Measurements from ENCODE around the gene DSCAM. TPM values are rescaled to one million over a fixed set of nuclear protein-coding genes. Genes with fewer than 3 reads are reported as not detected.

Gene DSCAM
- total RNA-seq, 1 donor = not detected

GRCh38 chr21:40800126-40800525, 46.8 kb downstream of the DSCAM start:
- no peak for DNase-seq (ENCODE audit: low read depth)
- no peak overlapping the region for H3K4me3 ChIP-seq (ENCODE audit: low read depth, low read length)
- TF ChIP-seq CTCF (IDR thresholded peaks at IDR 0.05; ENCODE audit: insufficient read depth, low read depth, low read length) = no peak

DNA sequence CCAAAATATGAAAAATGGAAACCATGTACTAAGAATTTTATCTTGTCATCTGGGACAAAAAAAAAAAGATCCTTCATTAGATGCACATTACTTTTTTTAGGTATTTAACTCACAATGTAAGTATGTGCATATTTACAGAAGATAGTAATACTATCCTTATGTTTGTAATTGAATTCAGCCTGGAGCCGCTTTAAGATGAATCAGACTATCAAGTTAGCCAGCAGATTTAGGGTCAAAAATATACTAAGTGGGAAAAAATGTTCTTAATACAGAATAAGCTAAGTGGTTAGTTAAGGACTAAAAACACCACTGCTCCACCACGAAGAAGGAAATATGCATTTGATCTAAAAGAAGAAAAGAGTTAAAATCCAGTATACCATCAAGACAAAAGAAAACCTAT, 49.1 kb downstream of the DSCAM start:
- no peak overlapping the region for H3K4me3 ChIP-seq (ENCODE audit: low read depth, low read length)
- no peak for DNase-seq (ENCODE audit: low read depth)
- no peak for TF ChIP-seq CTCF (IDR thresholded peaks at IDR 0.05; ENCODE audit: insufficient read depth, low read depth, low read length)

DNA sequence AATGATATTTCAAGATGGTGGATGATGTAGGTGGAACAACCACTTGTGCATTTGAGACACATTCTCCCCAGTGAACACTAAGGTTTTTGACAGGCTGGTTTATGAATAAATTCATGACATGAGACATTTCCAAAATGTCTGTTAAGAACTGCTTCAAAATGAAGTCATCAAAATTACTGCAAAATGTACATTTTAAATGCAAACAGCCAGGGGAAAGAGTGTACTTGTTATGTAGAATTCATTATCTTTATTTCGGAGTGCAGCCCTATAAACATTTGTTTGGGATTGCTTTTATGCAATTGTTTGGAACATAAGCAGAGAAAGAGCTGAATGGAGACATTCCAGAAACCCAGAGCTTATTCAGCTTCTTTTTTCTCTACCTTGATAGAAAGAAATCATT, 49.5 kb downstream of the DSCAM start:
- no peak for DNase-seq (ENCODE audit: low read depth)
- TF ChIP-seq CTCF (IDR thresholded peaks at IDR 0.05; ENCODE audit: insufficient read depth, low read depth, low read length) = no peak
- no peak overlapping the region for H3K4me3 ChIP-seq (ENCODE audit: low read depth, low read length)

DNA sequence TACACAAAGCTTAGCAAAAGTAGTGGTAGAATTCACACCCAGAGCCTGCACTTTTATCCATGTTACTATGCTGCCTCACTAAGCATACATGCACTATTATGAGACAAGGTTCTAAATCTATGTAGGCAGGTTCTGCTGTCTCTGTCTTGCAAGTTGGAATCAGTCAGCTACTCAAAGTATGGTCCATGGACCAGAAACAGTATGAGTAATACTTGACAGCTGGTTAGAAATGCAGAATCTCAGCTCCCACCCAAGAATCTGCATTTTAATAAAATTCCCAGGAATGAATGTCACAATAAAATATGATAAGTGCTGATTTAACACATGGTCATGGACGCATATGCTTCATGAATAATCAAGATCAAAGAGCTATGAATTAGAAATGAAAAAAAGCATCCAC, 50.5 kb downstream of the DSCAM start:
- TF ChIP-seq CTCF (IDR thresholded peaks at IDR 0.05; ENCODE audit: insufficient read depth, low read depth, low read length) = no peak
- no peak overlapping the region for H3K4me3 ChIP-seq (ENCODE audit: low read depth, low read length)
- DNase-seq (ENCODE audit: low read depth) = no peak

DNA sequence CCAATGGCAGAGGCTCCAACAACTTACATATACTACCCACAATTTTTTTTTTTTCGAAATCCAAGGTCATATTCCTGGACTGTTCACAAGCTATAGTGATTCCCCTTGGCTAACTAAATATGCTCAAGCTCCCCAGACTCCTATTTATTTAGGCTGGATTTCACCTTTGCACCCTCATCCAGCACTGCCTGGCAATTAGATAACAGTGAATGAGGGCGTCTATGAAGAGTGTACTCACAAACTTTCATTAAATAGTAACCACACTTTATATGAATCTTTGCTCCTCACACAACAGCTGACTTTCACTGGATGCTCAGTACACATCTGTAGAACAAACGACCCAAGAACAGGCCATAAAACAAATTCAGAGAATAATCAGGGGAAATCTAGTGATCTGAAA, 51.6 kb downstream of the DSCAM start:
- DNase-seq (ENCODE audit: low read depth) = no peak
- TF ChIP-seq CTCF (IDR thresholded peaks at IDR 0.05; ENCODE audit: insufficient read depth, low read depth, low read length) = no peak
- H3K4me3 ChIP-seq (ENCODE audit: low read depth, low read length) = no peak overlapping the region

GRCh38 chr21:40792691-40793456, 54.1 kb downstream of the DSCAM start:
- no peak for TF ChIP-seq CTCF (IDR thresholded peaks at IDR 0.05; ENCODE audit: insufficient read depth, low read depth, low read length)
- DNase-seq (ENCODE audit: low read depth) = no peak
- no peak overlapping the region for H3K4me3 ChIP-seq (ENCODE audit: low read depth, low read length)

DNA sequence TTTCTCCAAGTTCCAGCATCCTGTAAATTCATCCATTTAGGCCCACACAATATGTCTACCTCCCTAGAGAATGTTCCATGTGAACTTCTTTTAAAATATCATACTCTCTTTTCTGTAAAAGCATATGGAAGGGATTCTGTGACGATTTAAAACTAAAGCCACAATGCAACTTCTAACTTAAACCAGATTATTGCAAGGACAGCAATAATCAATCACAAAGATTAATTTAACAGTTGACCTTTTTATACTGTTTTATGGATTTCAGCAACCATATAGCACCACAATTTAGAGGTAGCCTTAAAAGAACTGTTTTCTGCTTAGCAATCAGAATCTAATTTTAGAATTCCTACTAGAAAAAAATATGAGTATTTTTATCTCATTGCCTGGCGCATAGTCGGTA, 58.3 kb downstream of the DSCAM start:
- no peak for TF ChIP-seq CTCF (IDR thresholded peaks at IDR 0.05; ENCODE audit: insufficient read depth, low read depth, low read length)
- DNase-seq (ENCODE audit: low read depth) = no peak
- no peak overlapping the region for H3K4me3 ChIP-seq (ENCODE audit: low read depth, low read length)
